Stimulated activated CD4-positive, alpha-beta T cell treated with anti-CD3 and anti-CD28 coated beads, Interleukin-15, amount 100 ng/mL, for 1 hour (primary cell): Measurements from ENCODE around the gene ACACB.

Source experiments
- DNase-seq, 2 donors: peaks; one replicate each; pipeline ENCODE4 v3.0.0-alpha.2; 2020; ENCODE audit warnings: low read depth in 1 of 2, low spot score in 1 of 2

Gene ACACB

DNA sequence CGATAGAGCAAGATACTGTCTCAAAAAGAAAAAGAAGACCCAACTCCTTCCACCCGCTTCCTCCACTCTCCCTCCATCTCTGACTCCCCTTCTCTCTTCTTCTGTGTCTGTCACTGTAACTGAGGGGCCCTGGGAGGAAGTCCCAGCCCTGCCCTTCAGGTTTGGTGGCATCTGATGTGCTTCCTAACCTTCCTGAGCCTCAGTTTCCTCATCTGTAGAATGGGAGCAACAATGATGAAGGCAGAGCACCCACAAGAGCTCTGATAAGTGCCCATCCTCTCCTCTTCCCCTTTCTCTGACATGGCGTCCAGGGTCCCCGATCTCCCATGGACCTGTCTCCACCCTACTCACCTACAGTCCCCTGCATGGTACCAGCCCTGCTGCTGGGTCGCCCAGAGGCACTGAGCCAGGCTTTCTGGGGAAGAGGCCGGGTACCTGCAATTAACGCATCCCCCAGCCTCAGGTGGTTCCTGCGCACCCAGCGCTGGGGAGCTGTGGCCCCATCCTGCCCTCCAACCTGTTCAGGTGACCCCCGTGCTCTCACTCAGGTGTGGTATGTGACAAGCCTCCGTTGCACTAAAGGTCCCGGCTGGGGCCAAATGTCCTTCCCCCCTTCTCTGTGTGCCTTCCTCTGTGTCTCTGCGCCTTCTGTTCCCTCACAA, 179.5 kb downstream of the ACACB start:
- no peak for DNase-seq

DNA sequence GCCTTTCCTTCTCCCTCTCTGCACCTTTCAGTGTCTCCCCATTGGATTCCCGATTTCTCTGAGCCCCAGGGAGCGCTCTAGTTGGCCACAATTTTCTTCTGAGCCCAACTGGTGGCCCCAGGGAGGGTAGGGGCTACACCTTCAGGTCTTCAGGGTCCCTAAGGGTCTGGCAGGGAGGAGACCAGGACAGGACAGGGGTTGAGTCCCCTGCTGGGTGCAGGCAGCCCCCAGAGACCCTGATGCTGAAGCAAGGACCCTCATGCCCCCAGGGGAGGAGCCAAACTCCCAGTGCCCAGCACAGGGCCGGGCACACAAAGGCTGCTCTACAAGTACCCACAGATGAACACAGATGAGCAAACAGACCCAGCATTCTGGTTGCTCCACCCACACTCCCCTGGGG, 180.0 kb downstream of the ACACB start:
- no peak for DNase-seq

DNA sequence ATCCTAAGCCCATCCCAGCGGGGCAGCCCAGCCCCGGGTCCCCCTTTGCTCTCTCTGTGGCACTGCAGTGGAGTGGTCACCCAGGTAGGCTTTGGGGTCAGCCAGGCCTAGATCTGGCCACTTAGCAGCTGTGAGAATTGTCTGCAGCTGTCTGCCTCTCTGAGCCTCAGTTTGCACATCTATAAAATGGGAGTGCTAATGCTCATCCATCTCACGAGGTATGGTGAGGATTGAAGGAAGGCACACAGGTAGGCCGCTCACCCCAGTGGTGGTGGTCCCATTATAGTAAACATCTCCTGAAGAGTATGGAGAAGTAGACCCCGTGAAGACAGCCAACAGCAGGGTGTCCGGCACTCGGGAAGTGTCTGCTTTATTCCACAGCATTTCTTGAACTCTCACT, 183.5 kb downstream of the ACACB start:
- no peak for DNase-seq

DNA sequence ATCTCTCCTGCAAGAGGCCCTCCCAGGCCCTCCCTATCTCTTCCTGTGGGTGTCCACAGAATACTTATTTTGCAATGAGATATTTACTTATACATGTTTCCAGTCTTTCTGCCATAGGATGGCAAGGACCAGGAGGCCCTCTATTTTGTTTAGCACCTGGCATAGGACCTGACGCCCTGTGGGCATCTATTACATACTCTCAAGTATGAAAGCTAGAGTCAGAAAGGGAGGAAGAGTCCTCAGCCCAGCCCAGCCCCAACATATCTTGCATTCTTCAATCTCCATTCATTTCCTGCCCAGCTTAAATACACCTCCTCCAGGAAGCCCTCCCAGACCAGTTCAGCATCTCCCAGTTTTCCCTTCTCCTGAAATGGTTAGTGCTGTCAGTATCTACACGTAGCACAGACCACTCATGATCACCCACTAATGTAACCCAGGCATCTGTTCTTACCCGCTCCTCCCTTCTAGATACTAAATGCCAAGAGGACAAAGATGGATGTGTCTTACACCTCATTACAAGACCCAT, 185.3 kb downstream of the ACACB start:
- no peak for DNase-seq

DNA sequence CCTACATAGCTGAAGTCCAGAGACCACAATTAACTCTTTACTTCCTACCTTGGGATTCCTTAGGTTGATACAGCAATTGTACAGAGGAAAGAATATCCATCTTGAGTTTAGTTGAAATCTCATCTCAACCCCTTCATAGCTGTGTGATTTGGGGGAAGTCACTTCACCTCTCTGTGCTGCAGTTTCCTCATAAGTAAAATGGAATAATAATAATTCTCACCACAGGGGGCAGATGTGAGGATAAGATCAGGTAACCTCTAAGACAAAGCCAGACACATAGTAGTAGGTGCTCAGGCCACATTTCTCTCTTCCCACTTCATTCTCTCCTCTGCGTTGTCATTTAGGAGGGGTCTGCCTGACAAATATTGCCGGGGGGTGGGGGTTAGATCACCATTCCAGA, 186.0 kb downstream of the ACACB start:
- DNase-seq: no peak

DNA sequence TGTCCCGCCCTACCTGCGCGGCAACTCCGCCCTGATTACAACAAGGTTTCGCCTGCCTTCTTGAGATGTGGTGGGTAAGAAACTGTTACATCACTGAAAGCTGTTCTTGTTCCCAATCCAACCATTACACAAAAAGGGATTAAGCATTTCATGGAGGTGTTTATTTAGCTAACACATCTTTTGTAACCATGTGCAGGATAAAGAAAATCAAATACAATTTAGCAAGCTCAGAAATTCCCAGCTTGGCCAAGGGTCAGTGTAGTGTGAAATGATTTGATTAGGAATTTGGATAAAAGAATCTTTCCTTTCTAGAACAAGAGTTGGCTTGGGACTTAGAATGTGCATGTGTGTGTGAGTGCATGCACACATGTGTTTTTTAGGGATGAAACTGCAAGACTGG, 186.4 kb downstream of the ACACB start:
- DNase-seq: no peak

DNA sequence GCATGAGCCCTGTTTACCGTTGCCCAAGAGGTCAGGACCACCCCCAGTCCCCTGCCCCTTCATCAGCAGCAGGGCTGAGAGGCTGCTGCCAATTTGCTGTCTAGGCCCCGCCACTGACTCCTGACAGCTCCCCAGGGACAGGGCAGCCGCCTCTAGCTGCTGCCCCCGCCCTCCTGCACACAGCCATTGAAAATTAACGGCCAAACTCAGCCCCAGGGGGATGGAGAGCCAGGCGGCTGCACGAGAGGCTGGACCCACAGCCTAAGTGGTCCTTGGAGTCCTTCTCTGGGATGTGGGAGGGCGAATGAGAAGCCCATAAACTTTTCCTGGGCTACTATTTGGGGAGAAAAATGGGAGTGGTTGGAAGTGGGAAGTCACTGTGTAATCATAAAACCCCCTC, 188.1 kb downstream of the ACACB start:
- no peak for DNase-seq

DNA sequence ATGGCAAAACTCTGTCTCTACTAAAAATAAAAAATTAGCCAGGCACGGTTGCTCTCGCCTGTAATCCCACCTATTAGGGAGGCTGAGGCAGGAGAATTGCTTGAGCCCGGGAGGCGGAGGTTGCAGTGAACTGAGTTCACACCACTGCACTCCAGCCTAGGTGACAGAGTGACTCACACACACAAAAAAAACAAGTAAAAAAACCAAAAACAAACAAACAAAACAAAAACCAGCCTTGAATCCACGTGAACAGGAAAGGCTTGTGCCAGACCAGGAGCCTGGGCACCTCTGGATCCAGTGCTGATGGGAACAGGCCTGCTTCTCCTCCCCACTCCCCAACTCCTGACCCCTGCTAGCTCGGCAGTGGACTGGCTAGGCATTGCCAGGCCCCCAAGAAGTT, 189.2 kb downstream of the ACACB start:
- no peak for DNase-seq

DNA sequence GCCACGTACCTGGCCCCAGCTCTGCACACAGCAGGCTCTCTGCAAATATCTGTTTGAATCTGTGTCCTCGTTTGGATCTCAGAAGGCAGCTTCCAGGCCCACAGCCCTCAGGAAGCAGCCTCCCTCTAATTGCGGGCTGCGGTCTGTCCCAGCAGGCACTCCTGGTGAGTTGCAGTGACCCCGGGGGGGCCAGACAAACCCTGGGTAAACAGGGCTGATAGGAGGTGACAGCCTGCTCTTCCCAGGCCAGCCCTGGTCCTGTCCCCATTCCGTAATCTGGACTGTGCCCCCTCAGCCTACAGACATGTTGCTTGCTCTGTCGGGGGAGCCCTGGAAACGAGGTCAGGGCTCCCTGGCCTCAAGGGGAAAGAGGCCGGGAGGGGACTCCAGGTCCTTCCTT, 190.7 kb downstream of the ACACB start:
- no peak for DNase-seq

DNA sequence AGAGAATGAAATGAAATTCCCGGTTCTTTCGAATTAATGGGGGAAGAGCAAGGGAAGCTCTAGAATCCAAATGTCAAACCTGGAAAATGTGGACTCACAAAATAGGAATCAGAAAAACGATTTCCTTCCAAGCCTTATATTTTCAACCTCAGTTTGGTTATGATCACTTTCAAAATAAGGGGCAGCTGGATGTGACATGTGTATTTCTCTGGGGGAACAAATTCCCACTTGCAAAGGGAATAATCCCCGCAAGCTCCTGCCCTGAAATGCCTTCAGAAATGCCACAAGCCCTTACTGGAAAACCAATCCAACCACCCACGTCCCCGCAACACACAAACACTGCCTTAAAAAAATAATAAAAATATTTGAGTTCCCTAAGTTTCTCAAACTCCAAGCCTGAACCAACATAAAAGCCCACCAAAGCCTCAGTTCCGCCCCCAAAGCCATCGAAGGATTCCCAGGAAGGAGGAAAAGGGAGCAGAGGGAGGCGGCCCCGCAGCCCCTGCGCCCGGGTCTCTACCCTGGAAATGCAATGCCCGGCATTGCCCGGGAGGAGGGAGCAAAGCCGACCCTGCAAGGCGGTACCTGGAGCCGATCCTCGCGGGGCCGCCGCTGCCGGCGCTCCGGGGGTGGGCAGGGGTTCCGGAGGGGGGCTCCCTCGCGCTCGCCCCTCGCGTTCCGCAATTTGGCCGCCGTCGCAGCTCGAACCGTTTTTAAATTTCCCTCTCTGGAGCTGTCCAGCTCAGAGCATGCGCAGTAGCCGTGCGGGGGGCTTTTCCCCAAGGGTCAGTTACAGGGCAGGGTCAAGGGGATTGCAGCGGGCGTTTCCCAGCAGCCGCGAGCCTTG, 192.4 kb downstream of the ACACB start, which contains the start of gene FOXN4:
Gene FOXN4 (minus strand): TSS at position 751 of the 847 bp plus-strand sequence. CDS start 963 bp downstream, outside the sequence.
- DNase-seq: no peak

DNA sequence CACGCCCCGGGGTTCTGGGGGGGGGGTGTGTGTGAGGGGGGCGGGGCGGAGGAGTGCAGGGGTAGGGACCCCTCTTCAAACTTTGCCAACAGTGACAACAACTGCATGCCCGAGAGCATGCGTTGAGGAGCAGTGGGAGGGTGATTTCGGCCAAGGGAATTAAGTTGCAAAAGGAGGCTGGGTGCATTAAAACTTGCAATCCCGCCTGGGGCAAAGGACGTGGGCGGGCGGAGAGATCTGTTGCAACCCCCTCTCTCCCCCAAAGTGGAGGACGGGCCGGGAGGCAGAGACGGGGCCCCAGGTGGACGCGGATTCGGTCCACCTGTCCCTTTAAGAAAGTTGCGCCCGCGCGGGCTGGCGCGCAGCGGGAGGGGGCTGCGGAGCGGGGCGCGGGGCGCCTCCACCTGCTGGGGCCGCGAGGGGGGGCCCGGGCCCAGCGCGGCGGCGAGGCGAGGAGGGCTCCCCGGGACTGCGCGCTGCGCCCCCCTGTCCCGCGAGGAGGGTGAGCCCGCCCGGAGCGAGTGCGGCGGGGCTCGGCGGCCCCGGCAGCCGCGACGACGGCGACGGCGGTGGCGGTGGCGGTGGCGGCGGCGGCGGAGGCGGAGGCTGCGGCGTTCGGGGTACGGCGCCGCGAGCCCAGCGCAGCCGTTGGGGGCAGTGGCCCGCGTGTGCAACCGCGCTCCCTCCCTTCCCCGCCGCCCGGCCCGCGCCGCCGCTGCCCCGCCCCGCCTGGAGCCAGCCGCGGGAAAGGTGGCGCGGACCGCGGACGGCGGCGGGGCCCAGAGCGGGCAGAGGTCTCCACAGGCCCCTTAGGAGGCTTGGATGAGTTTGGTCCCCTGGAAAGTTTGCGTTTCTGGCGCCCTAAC, 193.2 kb downstream of the ACACB start:
- DNase-seq: no peak

DNA sequence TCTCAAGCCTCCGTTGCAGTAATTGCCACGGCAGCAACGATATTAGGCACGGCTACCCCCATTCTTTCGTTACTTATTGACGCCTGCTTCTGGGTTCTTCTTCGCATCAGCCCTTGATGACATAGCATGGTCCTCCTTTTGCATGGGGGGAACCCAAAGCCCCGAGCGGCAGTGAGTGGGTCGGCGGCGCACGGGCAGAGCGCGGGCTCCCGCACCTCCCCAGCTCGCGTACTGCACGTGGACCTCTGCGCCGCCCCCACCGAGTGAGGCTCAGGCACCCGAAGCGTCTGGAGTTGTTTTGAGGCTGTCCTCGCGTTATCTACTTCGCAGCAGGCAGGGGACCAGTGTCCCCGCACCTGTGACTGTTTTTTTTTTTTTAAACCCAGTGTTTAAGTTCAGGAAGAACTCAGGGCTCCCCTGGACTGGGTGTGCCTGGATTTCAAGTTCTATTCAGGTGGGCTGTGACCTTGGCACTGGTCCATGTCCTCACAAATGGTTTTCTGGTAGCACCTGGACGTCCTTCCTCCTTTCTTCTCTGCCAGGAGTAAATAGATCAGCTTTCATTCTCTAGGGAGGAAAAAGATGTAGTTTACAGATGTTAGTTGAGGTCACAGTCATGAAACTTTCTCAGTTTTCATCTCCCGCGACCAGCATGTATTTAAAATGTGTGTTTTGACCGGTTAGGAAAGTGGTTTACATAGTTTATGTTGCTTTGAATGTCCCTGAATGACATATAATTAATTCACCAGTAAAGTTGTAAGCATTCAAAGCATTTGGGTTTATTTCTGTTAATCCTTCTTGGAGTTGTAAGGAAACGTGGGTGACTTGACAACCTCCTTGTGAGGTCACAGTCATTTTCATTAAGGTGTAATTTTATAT, 194.1 kb downstream of the ACACB start:
- no peak for DNase-seq
